ENCODE measurements around the gene CDH4. TPM values are rescaled to one million over a fixed set of nuclear protein-coding genes. Genes with fewer than 3 reads are reported as not detected.

The CDH4 gene
- total and polyA plus RNA-seq, 2 of the 13 experiments (the other 11 are each of a cell fraction or from before 2014, with no cell fraction given) = not detected

GRCh38 chr20:61795669-61796630 is 543.9 kb downstream of the CDH4 start:
- Histone ChIP-seq H3K9ac (ENCODE audit: insufficient read depth, low read depth, low read length) (no peak overlapping the region), H3K9me3 (ENCODE audit: low read length) (no peaks in the 10 kb centered on the region), H3K27ac (ENCODE audit: extremely low read length, insufficient read depth, low read length) (no peak overlapping the region), H3K4me3 (replicated peaks in 1 of 3; ENCODE audit: insufficient read depth in 1 of 3, low read depth in 2 of 3, low read length in 3 of 3) (no peak overlapping the region), H3K27me3 (ENCODE audit: control insufficient read depth in 1 of 2, insufficient read depth in 2 of 2, low read length in 2 of 2) (peaks cover 12 to 42% of the 10 kb centered on the region in 2 experiments; a peak in 4 of 5 replicates), H4K20me1 (ENCODE audit: insufficient read depth, low read length) (peaks cover 2% of the 10 kb centered on the region; the same call in 1 of the 2 replicates), H2AFZ (ENCODE audit: low read length) (no peak overlapping the region), H3K36me3 (replicated peaks in 1 of 2; ENCODE audit: control insufficient read depth in 1 of 2, insufficient read depth in 2 of 2, low read length in 2 of 2) (no peaks in the 10 kb centered on the region), H3K4me1 (ENCODE audit: insufficient read depth, low read length) (no peaks in the 10 kb centered on the region), H3K79me2 (ENCODE audit: insufficient read depth, low read length) (no peaks in the 10 kb centered on the region), H3K4me2 (ENCODE audit: low read depth, low read length) (no peak overlapping the region)
- POLR2A ChIA-PET = no interaction called here
- no peak for FAIRE-seq
- 13% methylated on average over 15 of the region's 15 CpGs for WGBS (ENCODE audit: low lambda C conversion rate)
- no peak for DNase-seq (ENCODE audit: low spot score)
- CTCF ChIA-PET (ENCODE audit: low intra/inter-chr PET ratio, low total read pairs) = no interaction called here
- ATAC-seq = no peak
- in situ Hi-C loops (cut with HindIII; ENCODE audit: extremely low pct_ligation_motif_present, low pct_unique_long_range_greater_than_20kb) = no loop called here
- BruUV-seq (replicated peaks) = no TSS peak
- no peak for TF ChIP-seq ZNF20 (CRISPR knock-in tag; IDR thresholded peaks at IDR 0.05)
- no peak for TF ChIP-seq ZNF557 (CRISPR knock-in tag; IDR thresholded peaks at IDR 0.05)
- no peak for TF ChIP-seq CBX1 (IDR thresholded peaks at IDR 0.05; ENCODE audit: low read depth)
- no peak for TF ChIP-seq PRDM15 (CRISPR knock-in tag; IDR thresholded peaks at IDR 0.05)
- peak; percentile 94 for TF ChIP-seq ZNF768 (CRISPR knock-in tag; IDR thresholded peaks at IDR 0.05)
- TF ChIP-seq ZNF432 (CRISPR knock-in tag; IDR thresholded peaks at IDR 0.05; ENCODE audit: borderline replicate concordance) = no peak
- TF ChIP-seq EZH2 (conservative IDR thresholded peaks at IDR 0.05; ENCODE audit: low read depth, low read length) = no peak
- TF ChIP-seq YEATS4 (CRISPR knock-in tag; IDR thresholded peaks at IDR 0.05; ENCODE audit: borderline replicate concordance) = no peak
- no peak for TF ChIP-seq ATF3 (CRISPR knock-in tag; IDR thresholded peaks at IDR 0.05)
- intact Hi-C loops (cut with micrococcal nuclease; ENCODE audit: unreplicated experiment) = no loop called here

All from HepG2 (cell line).